Activated T-helper 1 cell treated with Interleukin-2 at 50 U/mL for 16 hours (primary cell): ENCODE measurements around the gene IKBKG.
"Not testable (repeated sequence)": the region's sequence is repeated elsewhere in the genome, so short reads cannot be mapped to it uniquely, and the experiment has no call there.

ENCODE experiments used
- DNase-seq: peaks from one replicate; pipeline ENCODE4 v3.0.0-alpha.2; 2020; ENCODE audit warnings: low read depth

The IKBKG gene

GRCh38 chrX:154526901-154527675 is 20.3 kb upstream of the IKBKG start:
- DNase-seq = peak; percentile 27

DNA sequence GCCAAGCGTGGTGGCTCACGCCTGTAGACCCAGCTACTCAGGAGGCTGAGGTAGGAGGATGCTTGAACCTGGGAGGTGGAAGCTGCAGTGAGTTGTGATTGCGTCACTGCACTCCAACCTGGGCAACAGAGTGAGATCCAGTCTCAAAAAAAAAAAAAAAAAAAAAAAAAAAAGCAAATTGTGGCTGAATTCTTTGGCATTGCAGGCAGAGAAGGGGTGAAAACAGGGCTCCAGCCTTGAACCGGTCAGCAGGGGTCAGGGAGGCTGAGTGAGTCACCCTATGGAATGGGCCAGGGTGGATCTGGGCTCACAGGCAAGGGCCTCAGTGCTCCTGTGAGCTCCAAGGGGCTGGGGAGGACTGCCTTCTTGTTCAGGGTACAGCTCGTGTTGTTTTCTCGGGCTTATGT is 18.2 kb upstream of the IKBKG start:
- no peak for DNase-seq

DNA sequence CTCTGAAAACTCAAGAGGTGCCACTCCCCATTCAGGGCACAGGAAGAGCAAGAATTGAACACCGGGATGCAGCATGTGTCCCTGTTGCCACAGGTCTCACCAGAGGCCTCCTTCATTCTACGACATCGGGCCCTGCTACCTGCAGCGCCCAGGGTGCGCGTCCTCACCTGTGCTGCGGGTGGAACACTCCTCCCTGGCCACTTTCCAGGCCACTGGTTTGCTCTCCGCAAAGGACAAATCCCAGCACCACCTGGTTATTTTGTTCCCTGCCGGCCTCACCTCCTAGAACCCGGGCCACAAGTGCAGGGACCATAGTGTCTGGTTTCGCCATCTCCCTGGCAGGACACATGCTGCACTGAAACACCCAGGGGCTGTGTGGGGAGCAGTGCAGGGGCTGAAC is 17.1 kb upstream of the IKBKG start:
- no peak for DNase-seq

DNA sequence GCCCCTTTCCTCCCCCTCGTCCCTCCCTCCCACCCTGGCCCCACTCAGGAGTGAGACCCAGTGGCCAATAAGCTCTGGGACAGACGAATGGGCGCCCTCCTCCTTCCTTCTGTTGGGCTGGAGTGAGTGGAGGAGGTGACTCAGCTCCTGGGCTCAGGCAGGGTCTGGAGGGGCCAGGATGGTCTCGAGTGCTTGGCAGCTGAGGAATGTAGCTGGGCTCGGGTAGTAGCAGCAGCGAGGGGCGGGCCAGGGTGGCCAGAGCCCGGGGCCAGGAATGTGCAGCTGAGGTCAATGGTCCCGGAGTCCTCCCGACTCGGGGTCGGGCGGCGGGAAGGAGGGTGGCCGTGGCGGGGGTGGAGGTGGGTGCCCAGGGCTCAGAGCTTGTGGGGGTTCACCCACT is 15.8 kb upstream of the IKBKG start:
- DNase-seq = no peak

- DNase-seq = no peak
Observed at GRCh38 chrX:154532690-154533089, 14.7 kb upstream of the IKBKG start.

GRCh38 chrX:154534526-154535322 is 12.7 kb upstream of the IKBKG start:
- peak; percentile 85 for DNase-seq

DNA sequence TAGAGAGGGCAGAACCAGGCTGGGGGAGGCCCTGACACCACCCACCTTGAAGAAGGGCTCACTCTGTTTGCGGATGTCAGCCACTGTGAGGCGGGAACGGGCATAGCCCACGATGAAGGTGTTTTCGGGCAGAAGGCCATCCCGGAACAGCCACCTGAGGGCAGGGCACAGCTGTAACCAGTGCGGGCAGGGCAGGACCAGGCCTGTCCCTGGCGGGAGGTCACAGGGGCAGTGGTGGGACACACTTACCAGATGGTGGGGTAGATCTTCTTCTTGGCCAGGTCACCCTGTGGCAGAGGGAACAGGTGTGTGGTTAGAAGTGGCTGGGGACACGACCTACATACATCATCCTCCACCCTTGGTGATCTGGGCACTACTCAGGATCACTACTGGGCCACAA is 11.5 kb upstream of the IKBKG start:
- no peak for DNase-seq

DNA sequence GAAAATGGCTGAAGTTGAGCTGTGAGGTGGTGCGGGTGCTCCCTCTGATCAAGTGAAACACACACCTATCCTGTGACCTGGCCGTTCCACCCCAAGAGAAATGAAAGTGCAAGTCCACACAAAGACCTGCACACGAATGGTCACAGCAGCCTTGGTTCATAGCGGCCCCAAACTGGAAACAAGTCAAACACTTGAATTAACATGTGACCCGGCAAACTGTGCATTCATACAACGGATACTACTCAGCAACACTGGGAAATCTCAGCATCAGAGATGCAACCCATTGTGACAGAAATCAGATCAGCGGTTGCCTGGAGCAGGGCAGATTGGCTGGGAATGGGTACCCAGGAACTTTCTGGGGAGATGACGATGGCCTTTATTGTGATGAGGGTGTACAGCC is 8.3 kb upstream of the IKBKG start:
- DNase-seq = no peak

- not testable (repeated sequence) for DNase-seq
Observed at GRCh38 chrX:154540365-154540764, 7.1 kb upstream of the IKBKG start.

GRCh38 chrX:154540897-154541535 is 6.4 kb upstream of the IKBKG start:
- no peak for DNase-seq

GRCh38 chrX:154541589-154541895 is 5.9 kb upstream of the IKBKG start:
- no peak for DNase-seq

- no peak for DNase-seq
Observed at GRCh38 chrX:154541896-154542722, 5.3 kb upstream of the IKBKG start.

DNA sequence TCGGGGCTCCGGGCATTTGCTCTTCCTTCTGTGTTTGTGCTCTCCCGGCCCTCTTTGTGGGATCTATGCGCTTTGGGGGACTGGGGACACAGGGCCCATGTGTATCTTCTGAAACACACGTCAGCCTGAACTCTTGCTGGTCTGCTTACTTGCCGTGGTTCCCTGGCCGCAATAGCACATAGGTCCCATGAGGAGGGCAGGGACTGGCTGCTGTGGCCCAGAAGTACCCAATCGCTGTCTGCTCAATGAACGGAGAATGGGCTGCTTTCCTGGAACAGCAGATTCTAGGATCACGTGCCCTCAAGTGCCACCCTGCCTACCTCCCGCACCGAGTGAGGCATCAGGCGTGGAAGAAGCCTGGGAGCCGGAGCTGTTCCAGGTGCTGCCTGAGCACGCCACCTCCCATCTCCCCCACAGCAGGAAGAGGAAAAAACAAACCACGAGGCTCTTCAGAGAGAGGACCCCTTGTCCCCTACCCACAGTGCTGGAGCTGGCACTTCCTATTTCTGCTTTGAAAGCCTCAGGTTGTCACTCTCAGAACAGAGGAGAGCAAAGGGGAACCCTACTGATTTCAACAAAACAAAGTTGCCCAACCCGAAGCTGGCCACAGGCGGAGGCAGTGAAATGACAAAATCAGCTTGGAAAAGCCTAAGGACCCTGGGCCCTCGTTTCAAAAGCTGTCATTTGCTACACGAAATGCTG is 4.5 kb upstream of the IKBKG start:
- no peak for DNase-seq

DNA sequence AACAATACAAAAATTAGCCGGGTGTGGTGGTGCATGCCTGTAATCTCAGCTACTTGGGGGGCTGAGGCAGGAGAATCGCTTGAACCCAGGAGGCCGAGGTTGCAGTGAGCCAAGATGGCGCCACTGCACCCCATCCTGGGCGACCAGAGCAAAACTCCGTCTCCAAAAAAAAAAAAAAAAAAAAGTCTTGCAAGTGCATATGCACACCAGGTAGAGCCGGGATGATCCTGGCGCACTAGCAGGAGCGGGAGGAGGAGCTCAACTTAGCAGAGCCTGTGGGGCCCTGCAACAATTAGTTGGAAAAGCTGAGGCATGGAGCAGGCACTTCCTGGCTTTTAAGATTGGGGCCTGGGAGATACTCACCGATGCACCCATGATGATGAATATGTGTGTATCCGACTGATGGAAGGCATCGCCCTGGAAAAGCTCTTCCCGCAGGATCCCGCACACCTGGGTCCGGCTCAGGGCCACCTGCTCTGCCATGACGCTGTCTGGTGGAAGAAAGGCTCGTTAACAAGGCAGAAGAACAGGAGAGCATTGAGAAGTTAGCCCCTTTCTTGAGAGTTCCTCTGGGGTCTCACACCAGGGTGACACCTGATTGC is 1.6 kb upstream of the IKBKG start:
- no peak for DNase-seq

DNA sequence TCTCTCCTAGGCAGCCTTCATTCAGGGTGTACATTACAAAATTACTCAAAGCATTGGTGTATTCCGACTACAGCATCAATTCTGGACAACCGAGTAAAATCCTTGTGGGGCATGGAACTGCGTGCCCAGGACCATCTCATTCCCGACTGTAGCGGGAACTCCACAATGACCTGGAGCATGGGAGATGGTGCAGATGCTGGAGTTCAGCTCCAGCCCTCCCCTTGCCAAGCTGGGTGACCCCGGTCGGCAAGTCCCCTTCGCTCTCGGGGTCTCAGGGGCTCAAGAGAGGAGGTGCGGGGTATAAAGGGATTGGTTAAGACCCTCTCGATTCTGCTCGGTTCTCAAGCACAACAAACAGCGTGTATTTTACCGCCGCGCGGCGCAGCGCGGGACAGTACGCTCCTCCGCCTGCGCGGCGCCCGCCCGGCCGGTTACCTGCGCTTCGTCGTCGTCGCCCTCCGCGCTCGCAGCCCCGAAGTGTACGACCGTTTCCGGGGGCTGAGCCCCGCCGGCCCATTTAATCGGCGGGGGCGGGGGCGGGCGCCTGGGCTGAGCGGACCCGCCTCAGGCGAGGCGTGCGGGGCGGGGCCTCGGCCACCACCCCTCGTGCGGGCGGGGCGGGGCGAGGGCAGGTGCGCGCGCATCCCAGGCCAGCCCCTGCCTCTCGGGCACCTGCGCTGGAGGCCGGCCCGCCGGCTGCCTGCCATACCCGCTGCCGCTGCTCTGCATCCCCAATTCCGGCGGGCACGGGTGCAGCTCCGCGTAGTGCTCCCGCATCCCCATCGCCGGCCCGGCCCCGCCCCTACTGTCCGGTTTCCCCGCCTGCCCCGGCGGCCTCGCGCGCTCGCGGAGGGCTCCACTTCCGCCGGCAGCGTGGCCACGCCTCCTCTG is 821 bp upstream of the IKBKG start, which contains the start of gene G6PD:
G6PD (minus strand) TSS at position 493 of the 891 bp plus-strand sequence. CDS start 691 bp downstream, outside the sequence.
- DNase-seq = peak; percentile 74

GRCh38 chrX:154548028-154548316 is 552 bp downstream of the IKBKG start:
- no peak for DNase-seq

GRCh38 chrX:154549766-154550165 is 2.3 kb downstream of the IKBKG start:
- no peak for DNase-seq

GRCh38 chrX:154552112-154552806 is 4.8 kb downstream of the IKBKG start:
- DNase-seq = not testable (repeated sequence)

GRCh38 chrX:154558060-154558690 is 10.8 kb downstream of the IKBKG start:
- not testable (repeated sequence) for DNase-seq
